NOMO-1 treated with DMSO at 0.1 percent for 48 hours (cell line): Measurements from ENCODE around the gene DPYSL5.
"Not testable (repeated sequence)": the region's sequence is repeated elsewhere in the genome, so short reads cannot be mapped to it uniquely, and the experiment has no call there.

Experiments used
- DNase-seq: peaks from one replicate; lab custom pipeline; 2025; ENCODE audit not compliant: unreplicated experiment; lab: John Stamatoyannopoulos, UW

The DPYSL5 gene

DNA sequence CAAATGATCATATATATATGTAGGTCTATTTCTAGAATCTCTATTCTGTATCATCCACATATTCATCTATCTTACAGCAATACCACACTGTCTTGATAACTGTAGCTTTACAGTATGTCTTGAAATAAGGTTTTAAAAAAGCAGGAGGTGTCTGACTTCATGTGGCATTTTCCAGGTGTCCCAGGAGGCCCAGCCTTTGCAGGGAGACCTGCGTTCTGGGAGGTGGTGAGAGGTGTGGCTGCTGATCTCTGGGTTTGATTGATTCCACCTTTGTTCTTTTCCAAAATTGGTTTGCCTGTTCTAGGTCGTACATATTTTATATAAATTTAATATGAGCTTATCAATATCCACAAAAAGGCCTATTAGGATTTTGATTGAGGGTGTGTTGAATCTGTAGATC is 26.6 kb downstream of the DPYSL5 start:
- no peak for DNase-seq

DNA sequence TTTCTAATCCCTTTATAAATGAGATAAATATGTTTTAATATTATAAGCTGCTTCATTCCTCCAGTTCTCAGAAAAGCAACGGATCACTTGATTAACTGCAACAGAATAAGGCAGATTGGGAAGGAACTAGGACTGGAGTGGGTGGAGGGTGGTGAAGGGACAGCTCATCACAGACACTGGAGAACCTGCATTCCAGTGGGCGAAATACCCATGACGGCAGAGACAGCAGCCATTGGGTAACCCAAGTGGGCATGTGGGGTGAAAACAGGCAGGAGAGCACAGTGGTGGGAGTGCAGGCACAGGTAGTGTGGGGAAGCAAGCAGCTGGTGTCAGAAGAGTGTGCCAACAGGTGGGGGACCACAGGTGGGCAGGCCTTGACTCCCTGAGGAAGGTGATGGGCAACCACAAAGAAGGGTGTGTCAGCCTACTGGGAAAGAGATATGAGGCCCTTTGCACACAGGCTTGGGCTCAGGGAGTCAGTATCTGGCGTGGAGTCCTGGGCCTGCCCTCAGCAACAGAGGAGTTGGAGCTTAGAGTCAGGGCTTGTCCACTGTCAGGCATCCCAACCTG is 27.2 kb downstream of the DPYSL5 start:
- DNase-seq = no peak

DNA sequence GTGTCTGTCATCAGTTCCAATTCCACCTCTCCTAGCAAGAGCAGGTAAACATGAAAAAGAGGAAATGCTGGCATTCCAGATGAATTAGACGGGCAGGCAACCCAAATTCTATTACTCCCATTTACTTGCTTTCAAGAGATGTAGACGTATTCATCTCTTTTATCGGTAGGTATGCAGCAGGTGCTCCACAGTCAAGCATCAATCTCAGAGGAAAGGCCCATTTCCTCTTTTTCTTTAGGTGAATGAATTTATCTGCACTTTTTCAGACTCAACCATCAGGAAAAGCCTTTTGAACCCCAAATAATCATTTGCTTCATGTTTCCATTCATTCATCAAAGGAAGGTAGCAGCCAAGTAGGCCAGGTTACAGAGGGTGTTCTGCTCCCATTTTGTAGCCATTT is 27.9 kb downstream of the DPYSL5 start:
- no peak for DNase-seq

DNA sequence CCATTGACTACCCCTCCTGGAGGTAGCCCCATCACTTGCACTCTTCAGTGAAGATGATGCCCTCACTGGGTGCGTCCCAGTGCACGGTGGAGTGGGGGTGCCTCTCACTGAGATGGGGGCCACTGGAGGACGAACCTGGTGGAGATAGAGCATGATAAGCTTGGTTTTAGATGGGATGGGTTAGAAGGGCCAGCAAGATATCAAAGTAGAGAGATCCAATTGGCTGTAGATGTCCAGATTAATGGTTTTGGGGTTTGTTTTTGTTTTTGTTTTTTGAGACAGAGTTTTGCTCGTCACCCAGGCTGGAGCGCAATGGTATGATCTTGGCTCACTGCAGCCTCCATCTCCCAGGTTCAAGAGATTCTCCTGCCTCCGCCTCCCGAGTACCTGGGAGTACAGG is 28.3 kb downstream of the DPYSL5 start:
- no peak for DNase-seq

DNA sequence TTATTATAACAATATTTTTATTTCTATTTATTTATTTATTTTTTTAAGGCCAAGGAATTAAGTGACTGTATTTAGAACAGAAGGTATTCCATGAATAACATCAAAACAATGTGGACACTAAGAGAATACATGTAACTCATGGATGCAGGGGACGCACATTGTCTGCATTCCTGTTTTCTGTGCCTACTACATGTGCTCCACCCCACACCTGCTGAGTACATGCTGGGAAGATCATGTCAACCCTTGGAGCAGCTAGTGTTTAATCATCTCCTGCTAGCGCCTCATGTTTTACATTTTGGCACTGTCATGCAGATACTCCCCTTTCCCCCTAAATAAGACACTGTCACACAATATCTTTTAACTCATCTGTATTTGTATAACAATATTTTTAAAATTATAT is 29.3 kb downstream of the DPYSL5 start:
- no peak for DNase-seq

DNA sequence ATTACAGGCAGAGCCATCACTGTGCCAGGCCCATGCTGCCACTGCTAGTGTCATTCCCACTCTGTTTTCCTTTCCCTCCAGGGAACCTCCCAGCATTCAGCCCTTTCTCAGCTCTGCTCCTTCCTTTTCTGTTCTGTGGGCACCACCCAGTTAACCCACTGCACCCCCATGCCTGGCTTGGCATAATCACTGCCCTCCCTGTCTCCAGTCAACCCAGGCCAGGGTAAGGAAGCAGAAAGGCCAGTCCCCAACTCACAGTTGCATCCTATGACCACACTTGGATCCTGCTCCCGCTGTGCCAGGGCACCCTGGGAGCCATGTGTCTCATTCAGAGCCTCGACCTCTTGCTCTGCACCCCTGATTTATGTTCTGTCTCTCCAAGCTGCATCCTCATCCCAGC is 32.2 kb downstream of the DPYSL5 start:
- no peak for DNase-seq

DNA sequence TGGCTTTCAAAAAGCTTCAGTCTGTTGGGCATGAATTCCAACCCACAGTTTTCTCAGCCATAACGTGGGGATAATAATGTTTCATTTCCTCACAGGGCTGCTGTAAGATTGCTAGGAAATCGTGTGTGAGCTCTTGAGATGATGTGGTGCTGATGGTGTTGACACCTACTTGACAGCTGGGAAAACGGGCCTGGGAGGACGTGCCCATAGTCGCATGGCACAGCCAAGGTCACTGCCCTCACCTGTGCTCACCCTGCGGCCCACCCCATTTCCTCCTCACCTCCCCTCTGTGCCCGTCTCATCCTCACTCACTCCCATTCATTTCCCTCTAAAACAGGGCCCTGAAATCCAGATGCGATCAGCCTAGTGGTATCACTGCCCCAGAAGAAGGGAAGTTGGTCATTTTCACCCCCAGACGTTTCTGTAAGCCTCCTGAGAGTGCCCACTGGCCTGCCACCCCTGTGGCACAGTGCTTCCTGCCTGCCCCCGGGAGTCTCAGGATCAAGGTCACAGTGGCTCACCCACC is 33.0 kb downstream of the DPYSL5 start:
- DNase-seq = no peak

DNA sequence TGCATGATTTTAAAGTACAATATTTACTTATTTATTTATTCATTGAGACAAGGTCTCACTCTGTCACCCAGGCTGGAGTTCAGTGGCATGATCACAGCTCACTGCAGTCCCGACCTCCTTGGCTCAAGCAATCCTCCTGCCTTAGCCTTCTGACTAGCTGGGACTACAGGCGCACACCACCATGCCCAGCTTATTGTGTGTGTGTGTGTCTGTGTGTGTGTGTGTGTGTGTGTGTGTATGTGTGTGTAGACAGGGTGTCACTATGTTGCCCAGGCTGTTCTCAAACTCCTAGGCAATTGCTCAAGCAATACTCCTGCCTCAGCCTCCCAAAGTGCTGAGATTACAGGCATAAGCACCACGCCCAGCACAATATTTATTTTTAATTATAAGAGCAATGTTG is 34.3 kb downstream of the DPYSL5 start:
- DNase-seq = not testable (repeated sequence)

DNA sequence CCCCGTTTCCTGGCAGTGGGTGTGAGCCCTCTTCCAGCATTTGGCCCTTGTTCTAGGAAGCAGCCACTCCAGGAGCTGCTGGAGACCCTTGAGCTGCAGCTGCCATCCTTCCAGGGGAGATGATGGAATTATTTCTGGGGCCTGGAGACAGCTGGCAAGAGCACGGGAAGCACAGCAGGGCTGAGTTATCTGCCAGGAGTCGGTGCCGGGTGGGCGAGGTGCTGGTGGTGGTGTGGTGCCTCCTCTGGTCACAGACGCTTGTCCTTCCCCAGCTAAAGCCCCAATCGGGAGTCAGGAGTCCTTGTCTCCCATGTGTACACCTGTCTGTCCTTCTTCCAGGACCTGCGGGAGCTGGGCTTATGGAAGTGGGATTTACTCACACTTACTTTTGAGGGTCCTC is 36.0 kb downstream of the DPYSL5 start:
- no peak for DNase-seq

DNA sequence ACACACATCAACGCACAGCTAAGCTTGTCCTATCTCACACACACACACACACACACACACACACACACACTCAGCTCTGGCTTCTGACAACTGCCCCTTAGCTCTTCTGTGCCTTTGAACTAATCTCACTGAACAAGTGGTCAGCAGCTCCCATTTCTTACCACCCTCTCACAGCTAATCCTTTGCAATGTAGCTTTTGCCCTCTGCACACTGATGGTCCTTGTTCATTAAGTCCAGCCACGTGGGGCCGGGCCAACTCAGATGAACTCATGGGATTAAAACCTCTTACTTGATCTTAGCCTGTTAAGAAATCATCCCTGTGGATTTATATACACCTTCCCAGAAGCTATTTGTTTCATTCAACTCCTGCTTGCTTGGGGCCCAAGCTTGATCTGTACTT is 36.6 kb downstream of the DPYSL5 start:
- DNase-seq = no peak

DNA sequence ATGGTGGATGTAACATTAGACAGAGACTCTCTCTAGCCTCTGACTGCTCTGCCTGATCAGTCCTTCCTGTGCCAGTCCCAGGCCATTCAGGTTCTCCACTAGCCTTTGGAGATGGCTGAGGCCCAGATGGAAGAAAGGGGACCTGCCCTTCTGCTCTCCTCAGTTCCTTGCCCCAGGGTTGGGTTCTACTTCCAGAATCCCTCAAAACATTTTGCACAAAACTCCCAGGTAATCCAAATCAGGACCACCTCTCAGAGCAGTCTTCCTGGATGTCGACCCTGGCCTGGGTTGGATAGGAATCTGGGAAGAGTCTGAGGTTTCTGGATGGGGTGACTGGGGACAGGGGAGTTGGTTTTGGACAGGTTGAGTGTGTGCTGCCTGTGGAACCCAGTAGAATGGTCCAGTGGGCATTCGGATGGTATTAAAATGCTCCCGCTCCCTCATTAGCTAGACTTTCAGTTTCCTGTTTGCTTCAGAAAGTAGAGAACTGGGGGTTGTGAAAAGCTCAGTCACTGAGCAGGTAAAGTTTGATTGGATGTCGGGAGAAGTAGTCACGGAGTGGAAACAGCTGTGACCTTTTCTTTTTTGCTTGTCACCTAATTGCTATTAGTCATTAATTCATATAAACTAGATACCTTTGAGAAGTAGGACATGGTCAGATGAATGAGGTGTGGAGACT is 37.9 kb downstream of the DPYSL5 start:
- DNase-seq = no peak

DNA sequence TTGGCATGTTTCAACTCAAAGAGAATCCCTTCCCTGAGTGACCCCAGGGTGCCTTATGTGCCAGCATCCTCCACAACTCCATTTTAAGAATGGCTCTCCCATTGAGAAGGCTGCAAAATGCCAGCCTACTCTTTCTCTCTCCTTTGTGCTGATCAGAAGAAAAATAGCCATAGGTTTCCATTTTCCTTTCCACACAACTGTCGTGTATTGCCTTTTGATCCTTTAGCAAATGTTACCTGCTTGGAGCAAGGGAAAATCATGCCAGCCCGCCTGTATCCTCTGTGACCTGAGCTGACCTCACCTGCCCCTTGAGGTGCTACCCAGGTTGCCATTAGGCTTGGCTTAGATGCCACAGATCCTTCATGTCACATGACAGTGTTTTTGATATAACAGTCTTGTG is 38.8 kb downstream of the DPYSL5 start:
- DNase-seq = no peak

DNA sequence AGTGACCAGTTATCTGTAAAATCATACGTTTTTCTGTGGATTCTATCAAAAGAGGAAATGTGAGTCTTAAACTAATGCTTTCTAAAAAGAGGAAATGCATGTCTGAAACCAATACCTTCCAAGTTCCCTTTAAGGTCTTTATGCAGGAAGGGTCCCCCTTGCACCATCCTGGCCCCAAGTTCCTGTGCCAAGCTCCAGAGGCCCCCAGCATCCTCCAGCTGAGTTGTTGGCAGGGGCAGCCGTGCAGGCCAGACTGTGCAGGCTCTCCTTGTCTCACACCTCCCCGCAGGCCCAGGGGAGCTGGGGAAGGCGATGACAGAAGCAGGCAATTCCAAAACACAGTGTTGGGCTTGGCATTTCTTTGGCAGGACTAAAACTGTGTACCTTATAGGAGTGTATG is 39.2 kb downstream of the DPYSL5 start:
- DNase-seq = peak; percentile 95

DNA sequence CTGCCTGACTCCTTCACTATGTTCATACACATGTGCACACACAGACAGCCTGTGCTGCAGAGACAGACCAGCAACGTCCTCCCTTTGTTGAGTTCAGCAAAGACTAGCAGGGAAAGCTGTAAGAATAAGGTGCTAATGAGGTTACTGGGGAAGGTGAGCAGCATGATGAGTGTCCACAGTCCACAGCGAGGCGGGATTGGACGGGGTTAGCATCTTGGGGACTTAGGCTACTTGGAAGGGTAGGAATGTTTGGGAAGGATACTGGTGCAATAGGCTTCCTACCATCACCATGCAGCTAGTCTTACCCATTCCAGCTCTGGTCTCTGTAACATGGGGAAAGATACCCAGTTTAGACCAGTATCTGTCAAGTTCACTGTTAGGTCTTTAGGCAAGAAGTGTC is 41.9 kb downstream of the DPYSL5 start:
- no peak for DNase-seq

DNA sequence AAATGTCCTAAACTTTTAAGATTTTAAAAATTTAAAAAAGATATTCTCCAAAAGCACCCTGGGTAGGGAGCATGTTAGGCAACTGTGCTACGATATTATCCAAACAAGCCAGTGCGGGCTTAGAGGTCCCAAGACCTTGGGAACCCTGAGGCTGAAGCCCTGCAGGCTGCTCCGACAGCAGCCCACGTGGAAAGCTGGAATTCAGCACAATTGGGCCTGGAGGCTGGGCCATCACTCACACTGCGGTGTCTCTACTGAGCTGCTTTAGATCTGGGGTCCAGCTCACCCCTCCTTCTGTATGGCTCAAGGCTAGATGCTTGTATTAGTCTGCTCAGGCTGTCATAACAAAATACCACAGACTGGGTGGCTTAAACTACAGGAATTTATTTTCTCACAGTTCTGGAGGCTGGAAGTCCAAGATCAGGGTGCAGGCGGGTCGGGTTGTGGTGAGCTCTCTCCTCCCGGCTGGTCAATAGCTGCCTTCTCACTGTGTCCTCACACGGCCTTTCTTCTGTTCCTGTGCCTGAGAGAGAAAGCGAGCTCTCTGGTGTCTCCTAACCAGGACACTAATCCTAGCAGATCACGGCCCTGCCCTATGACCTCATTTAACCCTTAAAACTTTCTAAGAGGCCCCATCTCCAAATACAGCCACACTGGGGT is 42.5 kb downstream of the DPYSL5 start:
- no peak for DNase-seq

DNA sequence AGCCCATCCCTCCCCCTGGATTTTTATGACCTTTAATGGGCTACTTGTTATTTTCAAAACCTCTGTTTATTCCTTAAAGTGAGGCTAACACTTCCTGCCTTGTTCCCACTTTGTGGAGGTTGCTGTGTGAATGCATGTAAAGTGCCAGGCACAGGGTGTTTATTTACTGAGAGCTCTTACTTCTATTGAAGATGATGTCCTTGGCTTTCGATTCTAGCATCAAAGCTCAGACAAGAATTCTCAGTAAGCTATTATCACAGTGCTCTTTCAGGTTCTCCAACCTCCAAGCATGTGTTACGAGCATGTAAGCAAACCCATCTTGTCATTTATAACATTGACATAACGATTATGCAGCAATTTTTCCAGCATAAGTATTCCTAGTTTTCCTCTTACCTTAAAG is 44.2 kb downstream of the DPYSL5 start:
- no peak for DNase-seq

DNA sequence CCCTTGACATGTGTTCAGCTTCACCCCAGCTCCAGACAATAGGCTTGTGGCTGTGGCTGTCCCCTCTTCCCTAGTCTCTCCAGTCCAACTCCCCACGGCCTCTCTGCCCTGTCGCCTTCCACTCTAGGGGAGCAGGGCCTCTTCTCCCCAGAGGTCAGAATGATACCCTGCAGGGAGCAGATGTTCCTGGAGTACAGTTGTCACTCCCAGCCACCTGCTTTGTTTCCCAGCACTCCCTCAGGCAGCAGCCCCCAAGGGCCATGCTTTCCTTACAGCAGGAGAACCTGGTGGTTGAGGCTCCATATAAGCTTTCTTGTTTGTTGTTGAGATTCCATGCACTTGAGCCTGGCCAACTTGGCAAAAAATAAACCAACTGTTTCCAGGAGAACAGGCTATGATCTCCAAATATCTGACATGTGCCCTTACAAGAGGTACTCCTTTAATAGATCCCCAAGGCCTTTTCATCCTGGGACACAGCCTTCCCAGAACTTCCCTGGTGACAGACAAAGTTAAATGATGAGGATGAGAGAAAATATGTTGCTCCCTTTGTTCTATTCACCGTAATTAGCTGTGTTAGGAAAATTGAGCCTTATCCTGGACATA is 45.1 kb downstream of the DPYSL5 start:
- DNase-seq = no peak

DNA sequence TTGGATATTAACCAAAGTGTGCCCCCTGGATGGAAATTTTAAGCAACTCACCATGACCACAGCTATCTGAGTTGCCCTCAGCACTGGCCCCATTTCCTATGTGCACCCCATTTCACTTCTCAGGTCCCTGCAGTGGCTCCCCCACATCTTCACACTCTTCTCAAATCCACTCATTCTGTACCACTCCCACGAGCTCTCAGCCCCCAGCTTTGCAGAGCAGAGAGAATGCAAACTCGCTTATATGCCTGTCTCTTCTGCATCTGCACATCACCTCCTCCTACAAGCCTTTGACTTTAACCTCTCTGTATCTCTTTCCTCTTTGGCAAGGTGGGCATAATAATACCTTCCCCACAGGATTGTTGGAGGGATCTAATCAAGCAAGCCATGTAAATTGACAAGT is 46.2 kb downstream of the DPYSL5 start:
- DNase-seq = no peak

DNA sequence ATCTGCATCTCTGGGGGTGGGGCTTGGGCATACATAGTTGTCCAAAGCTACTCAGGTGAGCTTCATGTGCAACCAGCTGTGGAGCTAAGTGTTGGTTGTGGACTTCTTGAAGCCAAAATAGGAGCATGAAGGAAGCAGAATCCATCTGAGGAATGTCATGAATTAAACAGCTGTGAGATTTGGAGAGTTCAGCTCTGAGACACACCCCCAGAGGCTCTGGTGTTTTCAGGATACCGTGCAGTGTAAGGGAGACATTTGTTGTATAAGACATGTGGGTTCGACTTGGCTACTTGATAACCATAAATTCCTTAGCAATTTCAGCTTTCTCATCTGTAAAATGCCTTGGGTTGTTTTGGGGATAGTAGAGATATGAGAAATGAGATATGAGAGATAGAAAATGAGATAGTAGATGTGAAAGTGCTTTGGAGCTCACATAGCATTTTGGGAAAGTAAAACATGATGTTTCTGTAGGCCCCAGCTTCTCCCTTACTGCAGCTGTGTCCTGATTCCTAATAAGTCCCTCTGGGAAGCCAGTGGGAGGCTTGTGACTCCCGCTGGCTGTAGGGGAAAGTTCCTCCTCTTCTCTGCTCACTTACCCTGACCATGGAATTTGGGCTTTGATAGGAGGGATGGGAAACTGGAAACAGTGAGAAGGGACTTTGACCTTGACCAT is 50.0 kb downstream of the DPYSL5 start:
- DNase-seq = no peak

DNA sequence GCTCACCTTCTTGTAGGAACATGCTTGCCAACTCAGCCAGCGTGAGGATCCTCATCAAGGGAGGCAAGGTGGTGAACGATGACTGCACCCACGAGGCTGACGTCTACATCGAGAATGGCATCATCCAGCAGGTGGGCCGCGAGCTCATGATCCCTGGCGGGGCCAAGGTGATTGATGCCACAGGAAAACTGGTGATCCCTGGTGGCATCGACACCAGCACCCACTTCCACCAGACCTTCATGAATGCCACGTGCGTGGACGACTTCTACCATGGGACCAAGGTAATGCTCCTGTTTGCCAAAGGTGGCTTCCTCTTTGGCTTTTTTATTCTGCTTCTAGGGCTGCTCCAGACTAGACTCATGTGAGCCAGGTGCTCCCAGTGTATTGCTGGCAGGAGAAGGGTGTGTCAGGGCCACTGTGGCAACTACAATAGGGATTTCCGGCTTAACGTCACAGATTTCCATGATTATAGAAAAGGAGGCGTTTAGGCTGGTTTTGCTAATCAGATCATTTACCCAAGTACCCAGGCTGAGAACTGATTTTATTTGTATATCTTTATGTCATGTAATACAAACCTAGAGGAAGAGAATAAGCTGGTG is 50.6 kb downstream of the DPYSL5 start:
- no peak for DNase-seq

DNA sequence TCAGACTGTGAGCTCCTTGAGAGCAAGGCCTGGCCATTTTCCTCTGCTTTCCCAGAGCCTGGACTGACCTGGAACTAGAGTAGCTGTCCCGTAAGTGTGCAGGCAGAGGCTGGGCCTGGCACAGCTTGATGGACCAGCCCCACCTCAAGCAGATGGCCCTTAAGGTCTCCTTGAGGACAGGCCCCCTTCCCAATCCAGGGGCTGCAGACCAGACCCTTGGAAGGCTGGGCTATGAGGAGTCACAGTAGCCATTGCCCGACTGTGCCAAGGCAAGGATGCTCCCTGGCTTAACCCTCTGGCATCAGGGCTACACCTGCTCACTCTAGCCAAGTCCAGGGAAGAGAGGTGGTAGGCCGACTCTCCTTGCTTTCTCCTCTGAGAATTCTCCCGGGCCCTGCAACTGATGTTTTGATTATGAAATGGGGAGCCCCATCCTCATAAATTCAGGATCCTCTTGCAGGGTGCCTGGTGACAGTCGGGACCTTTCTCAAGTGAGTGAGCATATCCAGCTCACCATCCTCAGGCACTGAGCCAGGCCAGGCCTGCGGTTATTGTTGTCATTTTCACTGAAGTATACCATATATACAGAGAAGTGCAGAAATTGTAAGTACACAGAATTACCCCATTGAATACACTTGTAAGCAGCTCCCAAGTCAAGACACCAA is 51.7 kb downstream of the DPYSL5 start:
- no peak for DNase-seq
